H1 (cell line): ENCODE results near the gene ACOD1. TPM values are rescaled to one million over a fixed set of nuclear protein-coding genes. Genes with fewer than 3 reads are reported as not detected.
"Not testable (repeated sequence)": the region's sequence is repeated elsewhere in the genome, so short reads cannot be mapped to it uniquely, and the experiment has no call there.

Experiments
- CTCF ChIA-PET: fragments of 300-600 bp; sonication (Branson Sonifier 250); formaldehyde crosslinking; loops from one replicate; lab custom pipeline; 2021; ENCODE audit not compliant: partially characterized antibody; lab: Charles Lee
- POLR2A ChIA-PET: fragments of 300-600 bp; sonication (Branson Sonifier 250); formaldehyde crosslinking; loops from one replicate; lab custom pipeline; 2021; ENCODE audit warnings: inconsistent platforms; ENCODE audit not compliant: partially characterized antibody; lab: Charles Lee
- DNase-seq, 2 experiments: peaks; one replicate each; pipeline versions ENCODE4 v3.0.0 to v3.0.0-alpha.2; 2010 to 2022; ENCODE audit warnings: low spot score in 2 of 2, low read depth in 1 of 2, mixed read lengths in 1 of 2
- FAIRE-seq: peaks from 2 replicates; lab custom pipeline; 2011; peaks lifted over from hg19 to GRCh38; lab: Jason Lieb, UNC
- H2AFZ ChIP-seq: 2 replicates; pipeline ENCODE4 v1.8.1; 2012; ENCODE audit warnings: low read length, inconsistent platforms
- H2AK5ac ChIP-seq: 2 replicates; pipeline ENCODE4 v1.6.1; 2013; ENCODE audit warnings: low read depth, low read length
- H2BK120ac ChIP-seq: replicated peaks from 2 replicates; pipeline ENCODE3; 2013; ENCODE audit warnings: low read depth, low read length, inconsistent platforms
- H2BK12ac ChIP-seq: 2 replicates; pipeline ENCODE4 v1.6.1; 2013; ENCODE audit warnings: low read depth, low read length
- H2BK15ac ChIP-seq: 2 replicates; pipeline ENCODE4 v1.6.1; 2013; ENCODE audit warnings: low read length
- H2BK20ac ChIP-seq: 2 replicates; pipeline ENCODE4 v1.6.1; 2013; ENCODE audit warnings: low read length
- H2BK5ac ChIP-seq: 2 replicates; pipeline ENCODE4 v1.6.1; 2013; ENCODE audit warnings: low read depth, low read length
- H3K14ac ChIP-seq: 2 replicates; pipeline ENCODE4 v1.6.1; 2013; ENCODE audit warnings: inconsistent platforms; ENCODE audit not compliant: insufficient read length
- H3K18ac ChIP-seq: 2 replicates; pipeline ENCODE4 v1.6.1; 2013; ENCODE audit warnings: low read length; ENCODE audit errors: extremely low read depth
- H3K23ac ChIP-seq: 2 replicates; pipeline ENCODE4 v1.6.1; 2013; ENCODE audit warnings: inconsistent platforms; ENCODE audit not compliant: insufficient read length
- H3K23me2 ChIP-seq: 2 replicates; pipeline ENCODE4 v1.6.1; 2013; ENCODE audit warnings: low read depth, low read length
- H3K27ac ChIP-seq: 2 replicates; pipeline ENCODE4 v1.6.1; 2011; ENCODE audit warnings: low read depth, low read length, inconsistent platforms
- H3K27me3 ChIP-seq, 4 experiments: replicated peaks in 1 of 4; 1 replicate in 1 of 4; 2 replicates in 3 of 4; pipeline versions ENCODE4 v1.6.1 to v1.8.1; 2011 to 2013; ENCODE audit warnings: low read length in 3 of 4, mild to moderate bottlenecking in 3 of 4, inconsistent platforms in 2 of 4, mixed read lengths in 2 of 4, moderate library complexity in 1 of 4; ENCODE audit not compliant: control insufficient read depth in 3 of 4, insufficient read depth in 3 of 4; ENCODE audit errors: extremely low read depth in 1 of 4
- H3K36me3 ChIP-seq, 4 experiments: 2 replicates each; pipeline versions ENCODE4 v1.6.1 to v1.8.1; 2011 to 2013; ENCODE audit warnings: mild to moderate bottlenecking in 4 of 4, low read length in 3 of 4, moderate library complexity in 2 of 4, control low read depth in 1 of 4, inconsistent platforms in 1 of 4; ENCODE audit not compliant: insufficient read depth in 4 of 4, control insufficient read depth in 2 of 4
- H3K4ac ChIP-seq: replicated peaks from 2 replicates; pipeline ENCODE3; 2013; ENCODE audit warnings: low read length, low read depth, mixed read lengths, inconsistent platforms; ENCODE audit not compliant: insufficient read length
- H3K4me1 ChIP-seq, 4 experiments: replicated peaks in 1 of 4; 1 replicate in 1 of 4; 2 replicates in 3 of 4; pipeline versions ENCODE4 v1.6.1 to v1.8.1; 2011 to 2013; ENCODE audit warnings: low read length in 3 of 4, inconsistent platforms in 2 of 4, mixed read lengths in 1 of 4; ENCODE audit not compliant: insufficient read depth in 4 of 4, control insufficient read depth in 3 of 4
- H3K4me2 ChIP-seq, 2 experiments: 2 replicates each; pipeline versions ENCODE4 v1.6.1 to v1.8.1; 2011 to 2013; ENCODE audit warnings: low read depth in 2 of 2, low read length in 2 of 2, control low read depth in 1 of 2, inconsistent platforms in 1 of 2, mild to moderate bottlenecking in 1 of 2; ENCODE audit not compliant: insufficient read depth in 1 of 2
- H3K4me3 ChIP-seq, 4 experiments: fragments of 200-600, 300-600 bp in 1 of 4; sonication (generic), shearing (Covaris generic), sonication (Bioruptor Twin) in 1 of 4; 2 replicates each; pipeline versions ENCODE4 v1.5.1 to v1.8.1; 2011 to 2016; ENCODE audit warnings: low read length in 4 of 4, low read depth in 3 of 4, control low read depth in 2 of 4, inconsistent platforms in 2 of 4, mild to moderate bottlenecking in 2 of 4, mixed read lengths in 1 of 4, moderate library complexity in 1 of 4; ENCODE audit not compliant: insufficient read depth in 2 of 4; ENCODE audit errors: extremely low read depth in 1 of 4
- H3K56ac ChIP-seq: replicated peaks from 2 replicates; pipeline ENCODE3; 2013; ENCODE audit warnings: low read depth, mild to moderate bottlenecking, mixed read lengths, low read length, inconsistent platforms; ENCODE audit not compliant: insufficient read length
- H3K79me1 ChIP-seq: 2 replicates; pipeline ENCODE4 v1.6.1; 2013; ENCODE audit warnings: low read depth, low read length, control low read depth
- H3K79me2 ChIP-seq, 2 experiments: 2 replicates each; pipeline versions ENCODE4 v1.6.1 to v1.8.1; 2012 to 2013; ENCODE audit warnings: low read length in 2 of 2, mild to moderate bottlenecking in 2 of 2, inconsistent platforms in 1 of 2; ENCODE audit not compliant: insufficient read depth in 2 of 2, control insufficient read depth in 1 of 2
- H3K9ac ChIP-seq, 4 experiments: replicated peaks in 1 of 4; 1 replicate in 1 of 4; 2 replicates in 3 of 4; pipeline versions ENCODE4 v1.6.1 to v1.8.1; 2011 to 2013; ENCODE audit warnings: low read depth in 3 of 4, low read length in 3 of 4, control low read depth in 2 of 4, mild to moderate bottlenecking in 2 of 4, moderate library complexity in 2 of 4, inconsistent platforms in 1 of 4; ENCODE audit errors: extremely low read depth in 1 of 4
- H3K9me3 ChIP-seq, 2 experiments: 2 replicates each; pipeline versions ENCODE4 v1.6.1 to v1.8.1; 2012 to 2013; ENCODE audit warnings: mild to moderate bottlenecking in 2 of 2, moderate library complexity in 2 of 2, control low read depth in 1 of 2, inconsistent platforms in 1 of 2, low read depth in 1 of 2, low read length in 1 of 2, mixed read lengths in 1 of 2; ENCODE audit not compliant: insufficient read depth in 2 of 2
- H4K20me1 ChIP-seq, 2 experiments: replicated peaks in 1 of 2; 2 replicates each; pipeline versions ENCODE3 to v1.8.1; 2011 to 2013; ENCODE audit warnings: inconsistent platforms in 2 of 2, low read length in 2 of 2, mild to moderate bottlenecking in 1 of 2; ENCODE audit not compliant: insufficient read depth in 2 of 2, control insufficient read depth in 1 of 2
- H4K5ac ChIP-seq: 2 replicates; pipeline ENCODE4 v1.6.1; 2013; ENCODE audit warnings: low read length, low read depth, mixed read lengths, inconsistent platforms; ENCODE audit not compliant: insufficient read length
- H4K8ac ChIP-seq: 2 replicates; pipeline ENCODE4 v1.8.0; 2013; ENCODE audit warnings: mild to moderate bottlenecking, moderate library complexity, low read length, inconsistent platforms; ENCODE audit not compliant: insufficient read depth; ENCODE audit errors: extremely low read depth
- H4K91ac ChIP-seq: replicated peaks from 2 replicates; pipeline ENCODE3; 2013; ENCODE audit warnings: low read length, mixed read lengths, inconsistent platforms; ENCODE audit not compliant: insufficient read length
- WGBS, 2 experiments: shearing (Covaris generic) in 1 of 2; methylation state at CpG; one replicate each; pipeline versions ENCODE4 v1.1.6 to v1.1.7; 2013 to 2015; ENCODE audit warnings: low lambda C conversion rate in 2 of 2, mixed read lengths in 2 of 2, inconsistent platforms in 1 of 2, low coverage in 1 of 2, missing lambda C conversion rate in 1 of 2; ENCODE audit not compliant: insufficient replicate concordance in 2 of 2, insufficient coverage in 1 of 2, insufficient read length in 1 of 2; ENCODE audit errors: extremely low coverage in 1 of 2, missing lambda C conversion rate in 1 of 2; 5-methylcytosine and 5-hydroxymethylcytosine counted together
- polyA plus RNA-seq, 7 experiments: library from polyadenylated mRNA; depleted of rRNA in 3 of 7; stranded (reverse) in 5 of 7; unstranded in 2 of 7; fragments of >200 nt in 5 of 7; fragments of 200-250 nt in 2 of 7; gene quantifications; 1 replicate in 5 of 7; 2 replicates in 1 of 7; 4 replicates in 1 of 7; pipeline versions ENCODE4 v1.2.1 to v1.2.3, GENCODE V29; 2011 to 2013; ENCODE audit warnings: missing spikeins in 2 of 7, mixed read lengths in 2 of 7
- total RNA-seq: library from RNA; stranded (reverse); fragmentation: NEBNext Ultra II Directional; extraction: Animal tissue kit (Norgen Biotek cat#: 25700); gene quantifications from 2 replicates; pipeline ENCODE4 v1.2.1, GENCODE V29; 2021

ACOD1 gene
- total and polyA plus RNA-seq, 2 of the 8 experiments (the other 6 are each of a cell fraction or from before 2014, with no cell fraction given): not detected

- not testable (repeated sequence) for H4K91ac ChIP-seq, H2BK5ac ChIP-seq, H3K36me3 ChIP-seq, H2BK12ac ChIP-seq, H3K4ac ChIP-seq, H4K20me1 ChIP-seq, H3K9ac ChIP-seq, H4K8ac ChIP-seq, H3K4me2 ChIP-seq, H2BK20ac ChIP-seq, DNase-seq, H3K27ac ChIP-seq, H3K79me1 ChIP-seq, H2AFZ ChIP-seq, H3K79me2 ChIP-seq, H3K27me3 ChIP-seq, FAIRE-seq, H2BK15ac ChIP-seq, H3K4me1 ChIP-seq, H2AK5ac ChIP-seq, H3K56ac ChIP-seq, H3K9me3 ChIP-seq, H3K23me2 ChIP-seq, H3K23ac ChIP-seq, H4K5ac ChIP-seq, H3K4me3 ChIP-seq, H2BK120ac ChIP-seq, H3K18ac ChIP-seq, H3K14ac ChIP-seq
- WGBS, 2 experiments: 84% methylated on average over 4 of the region's 4 CpGs; no CpG with 5 or more reads in 1 of the 2 experiments
- POLR2A ChIA-PET: interaction anchor here (1.3 kb wide), 1 partner anchor 14 kb away, joined by 4 read pairs; no protein-coding TSS in a partner anchor
- CTCF ChIA-PET: interaction anchor here (1.0 to 2.1 kb wide), 5 partner anchors 10 to 480 kb away, joined by 3 to 15 read pairs (median 3); partner anchors contain the start of gene KCTD12
Observed at GRCh38 chr13:76899066-76899465, 49.2 kb upstream of the ACOD1 start.
